ENCODE results near the gene C4orf33.

Gene C4orf33

DNA sequence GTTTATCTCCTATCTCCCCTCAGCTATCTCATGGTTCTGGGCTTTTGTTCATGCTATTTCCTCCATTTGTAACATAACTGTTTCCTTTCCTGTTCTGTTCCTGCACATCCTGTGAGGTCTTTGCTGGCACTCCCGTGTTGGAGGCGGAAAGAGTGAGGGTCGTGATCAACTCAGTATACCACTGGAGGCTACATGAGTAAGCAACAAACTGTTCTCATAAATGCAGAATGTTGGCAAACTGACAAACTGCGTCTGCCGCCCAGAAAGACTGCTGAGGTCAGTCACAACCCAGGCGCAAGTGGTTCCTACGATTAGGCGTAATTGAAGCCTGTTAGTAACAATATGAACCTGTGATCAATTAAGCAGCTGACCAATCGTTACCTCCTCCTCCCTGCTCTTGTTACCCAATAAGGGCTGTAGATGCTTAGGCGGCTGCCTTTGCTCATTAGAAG lies 48.8 kb downstream of the C4orf33 start:
- no peak overlapping the region for H2BK12ac ChIP-seq (ENCODE audit: low read length in 2 of 2)
- no peaks in the 10 kb centered on the region for H3K9me3 ChIP-seq (ENCODE audit: control insufficient read depth, low read length)
- H3K4me3 ChIP-seq (ENCODE audit: insufficient read depth in 1 of 2, low read depth in 1 of 2, low read length in 2 of 2) = no peak overlapping the region
- no peak overlapping the region for H3K18ac ChIP-seq (ENCODE audit: low read depth in 1 of 2, low read length in 2 of 2)
- H4K91ac ChIP-seq (ENCODE audit: low read length) = no peak overlapping the region
- H3K27me3 ChIP-seq (ENCODE audit: control insufficient read depth in 1 of 2, insufficient read depth in 1 of 2, low read length in 2 of 2) = no peaks in the 10 kb centered on the region
- H2AK5ac ChIP-seq (ENCODE audit: low read length, severe bottlenecking) = no peak overlapping the region
- H3K4ac ChIP-seq (ENCODE audit: low read depth in 1 of 2, low read length in 2 of 2) = no peak overlapping the region
- H3K79me1 ChIP-seq (replicated peaks; ENCODE audit: low read length, poor library complexity, severe bottlenecking) = no peaks in the 10 kb centered on the region
- no peaks in the 10 kb centered on the region for H3K4me1 ChIP-seq (ENCODE audit: control insufficient read depth, insufficient read depth, low read depth, low read length)
- H4K8ac ChIP-seq (ENCODE audit: low read length) = no peak overlapping the region
- no peak overlapping the region for H2BK15ac ChIP-seq (ENCODE audit: low read depth, poor library complexity, severe bottlenecking)
- no peak overlapping the region for H3K4me2 ChIP-seq (ENCODE audit: low read length, poor library complexity, severe bottlenecking)
- H3K23ac ChIP-seq (ENCODE audit: low read length in 2 of 2) = no peak overlapping the region
- H3K27ac ChIP-seq (ENCODE audit: low read length, poor library complexity, severe bottlenecking) = no peak overlapping the region
- no peaks in the 10 kb centered on the region for H3K36me3 ChIP-seq (ENCODE audit: control insufficient read depth in 1 of 2, insufficient read depth in 2 of 2, low read depth in 1 of 2, low read length in 2 of 2)
- no peak overlapping the region for H2BK5ac ChIP-seq (ENCODE audit: low read depth, low read length, poor library complexity, severe bottlenecking)
- WGBS = 87% methylated on average over 9 of the region's 10 CpGs
- no peak overlapping the region for H2BK120ac ChIP-seq (ENCODE audit: low read depth, low read length)
- no peak overlapping the region for H2AFZ ChIP-seq (ENCODE audit: low read depth, low read length)
- no peak overlapping the region for H3K9ac ChIP-seq (ENCODE audit: low read length)
- no peak for DNase-seq
- no peak overlapping the region for H3K14ac ChIP-seq (ENCODE audit: low read length in 2 of 2)

- Histone ChIP-seq H3K9me3 (ENCODE audit: control insufficient read depth, low read length) (no peaks in the 10 kb centered on the region), H3K9ac (ENCODE audit: low read length) (no peak overlapping the region), H3K4me2 (ENCODE audit: low read length, poor library complexity, severe bottlenecking) (no peak overlapping the region), H2BK12ac (ENCODE audit: low read length in 2 of 2) (no peak overlapping the region), H3K23ac (ENCODE audit: low read length in 2 of 2) (no peak overlapping the region), H2BK120ac (ENCODE audit: low read depth, low read length) (no peak overlapping the region), H3K4ac (ENCODE audit: low read depth in 1 of 2, low read length in 2 of 2) (no peak overlapping the region), H2AFZ (ENCODE audit: low read depth, low read length) (no peak overlapping the region), H2AK5ac (ENCODE audit: low read length, severe bottlenecking) (no peak overlapping the region), H2BK15ac (ENCODE audit: low read depth, poor library complexity, severe bottlenecking) (no peak overlapping the region), H3K18ac (ENCODE audit: low read depth in 1 of 2, low read length in 2 of 2) (no peak overlapping the region), H4K91ac (ENCODE audit: low read length) (no peak overlapping the region), H3K79me1 (replicated peaks; ENCODE audit: low read length, poor library complexity, severe bottlenecking) (no peaks in the 10 kb centered on the region), H4K8ac (ENCODE audit: low read length) (no peak overlapping the region), H3K27me3 (ENCODE audit: control insufficient read depth in 1 of 2, insufficient read depth in 1 of 2, low read length in 2 of 2) (peaks cover 0 to 2% of the 10 kb centered on the region in 2 experiments), H3K14ac (ENCODE audit: low read length in 2 of 2) (no peak overlapping the region), H3K4me1 (ENCODE audit: control insufficient read depth, insufficient read depth, low read depth, low read length) (no peaks in the 10 kb centered on the region), H2BK5ac (ENCODE audit: low read depth, low read length, poor library complexity, severe bottlenecking) (no peak overlapping the region), H3K27ac (ENCODE audit: low read length, poor library complexity, severe bottlenecking) (no peak overlapping the region), H3K36me3 (ENCODE audit: control insufficient read depth in 1 of 2, insufficient read depth in 2 of 2, low read depth in 1 of 2, low read length in 2 of 2) (no peaks in the 10 kb centered on the region), H3K4me3 (ENCODE audit: insufficient read depth in 1 of 2, low read depth in 1 of 2, low read length in 2 of 2) (no peak overlapping the region)
- 98% methylated on average over 3 of the region's 5 CpGs for WGBS
- peak; percentile 3 for DNase-seq
These were observed 49.3 kb downstream of the C4orf33 start for GRCh38 chr4:129145222-129145730.

DNA sequence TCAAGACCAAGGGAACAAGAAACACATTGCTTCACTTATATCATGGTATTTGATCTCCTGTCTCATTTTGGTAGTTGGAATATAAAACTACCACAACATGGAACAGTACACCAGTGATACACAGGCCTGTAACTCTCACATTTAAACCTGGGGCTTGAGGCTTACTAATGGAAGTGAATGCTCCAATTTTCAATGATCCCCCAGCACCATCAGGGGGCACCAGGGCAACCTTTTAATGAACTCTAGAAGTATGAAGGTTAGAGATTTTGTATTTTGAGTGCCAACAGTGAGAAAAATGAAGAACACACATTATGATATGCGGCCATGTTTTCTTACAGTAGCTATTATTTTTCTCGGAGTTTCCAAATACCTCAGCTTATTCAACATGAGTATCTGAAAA lies 50.7 kb downstream of the C4orf33 start:
- Histone ChIP-seq H3K9ac (ENCODE audit: low read length) (no peak overlapping the region), H3K27ac (ENCODE audit: low read length, poor library complexity, severe bottlenecking) (no peak overlapping the region), H4K91ac (ENCODE audit: low read length) (no peak overlapping the region), H3K9me3 (ENCODE audit: control insufficient read depth, low read length) (no peaks in the 10 kb centered on the region), H3K27me3 (ENCODE audit: control insufficient read depth in 1 of 2, insufficient read depth in 1 of 2, low read length in 2 of 2) (peaks cover 0 to 6% of the 10 kb centered on the region in 2 experiments), H2AK5ac (ENCODE audit: low read length, severe bottlenecking) (no peak overlapping the region), H3K36me3 (ENCODE audit: control insufficient read depth in 1 of 2, insufficient read depth in 2 of 2, low read depth in 1 of 2, low read length in 2 of 2) (no peaks in the 10 kb centered on the region), H4K8ac (ENCODE audit: low read length) (no peak overlapping the region), H2BK120ac (ENCODE audit: low read depth, low read length) (no peak overlapping the region), H3K79me1 (replicated peaks; ENCODE audit: low read length, poor library complexity, severe bottlenecking) (no peaks in the 10 kb centered on the region), H2AFZ (ENCODE audit: low read depth, low read length) (no peak overlapping the region), H2BK15ac (ENCODE audit: low read depth, poor library complexity, severe bottlenecking) (no peak overlapping the region), H3K18ac (ENCODE audit: low read depth in 1 of 2, low read length in 2 of 2) (no peak overlapping the region), H3K4ac (ENCODE audit: low read depth in 1 of 2, low read length in 2 of 2) (no peak overlapping the region), H3K4me1 (ENCODE audit: control insufficient read depth, insufficient read depth, low read depth, low read length) (no peaks in the 10 kb centered on the region), H3K4me2 (ENCODE audit: low read length, poor library complexity, severe bottlenecking) (no peak overlapping the region), H2BK12ac (ENCODE audit: low read length in 2 of 2) (no peak overlapping the region), H3K23ac (ENCODE audit: low read length in 2 of 2) (no peak overlapping the region), H3K14ac (ENCODE audit: low read length in 2 of 2) (no peak overlapping the region), H3K4me3 (ENCODE audit: insufficient read depth in 1 of 2, low read depth in 1 of 2, low read length in 2 of 2) (no peak overlapping the region), H2BK5ac (ENCODE audit: low read depth, low read length, poor library complexity, severe bottlenecking) (no peak overlapping the region)
- no CpG with 5 or more reads among the region's 2 CpGs for WGBS
- no peak for DNase-seq

DNA sequence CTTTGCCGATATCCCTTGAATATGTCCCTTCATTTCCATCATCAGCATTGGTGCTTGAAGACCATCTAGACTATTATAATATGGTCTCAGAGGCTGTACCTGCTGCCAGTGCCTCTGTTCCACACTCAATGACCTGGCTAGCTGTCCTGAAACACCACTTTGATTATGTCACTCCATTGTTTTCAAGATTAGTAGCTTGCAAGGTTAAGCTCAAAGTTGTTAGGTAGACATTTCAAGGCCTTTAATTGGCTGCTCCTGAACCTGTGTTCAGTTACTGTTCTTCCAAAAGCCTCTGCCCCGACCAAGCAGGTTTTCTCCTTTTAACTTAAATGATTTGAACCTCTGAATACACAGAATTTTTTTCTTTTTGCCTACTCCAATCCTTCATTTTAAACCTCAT lies 52.9 kb downstream of the C4orf33 start:
- Histone ChIP-seq H3K9ac (ENCODE audit: low read length) (no peak overlapping the region), H4K91ac (ENCODE audit: low read length) (no peak overlapping the region), H3K4me2 (ENCODE audit: low read length, poor library complexity, severe bottlenecking) (no peak overlapping the region), H2AFZ (ENCODE audit: low read depth, low read length) (no peak overlapping the region), H2BK120ac (ENCODE audit: low read depth, low read length) (no peak overlapping the region), H3K18ac (ENCODE audit: low read depth in 1 of 2, low read length in 2 of 2) (no peak overlapping the region), H3K36me3 (ENCODE audit: control insufficient read depth in 1 of 2, insufficient read depth in 2 of 2, low read depth in 1 of 2, low read length in 2 of 2) (no peaks in the 10 kb centered on the region), H3K27ac (ENCODE audit: low read length, poor library complexity, severe bottlenecking) (no peak overlapping the region), H3K9me3 (ENCODE audit: control insufficient read depth, low read length) (no peaks in the 10 kb centered on the region), H4K8ac (ENCODE audit: low read length) (no peak overlapping the region), H3K4me1 (ENCODE audit: control insufficient read depth, insufficient read depth, low read depth, low read length) (no peaks in the 10 kb centered on the region), H3K79me1 (replicated peaks; ENCODE audit: low read length, poor library complexity, severe bottlenecking) (no peaks in the 10 kb centered on the region), H2BK5ac (ENCODE audit: low read depth, low read length, poor library complexity, severe bottlenecking) (no peak overlapping the region), H3K4ac (ENCODE audit: low read depth in 1 of 2, low read length in 2 of 2) (no peak overlapping the region), H2AK5ac (ENCODE audit: low read length, severe bottlenecking) (no peak overlapping the region), H3K23ac (ENCODE audit: low read length in 2 of 2) (no peak overlapping the region), H2BK15ac (ENCODE audit: low read depth, poor library complexity, severe bottlenecking) (no peak overlapping the region), H3K27me3 (ENCODE audit: control insufficient read depth in 1 of 2, insufficient read depth in 1 of 2, low read length in 2 of 2) (peaks cover 0 to 6% of the 10 kb centered on the region in 2 experiments), H3K14ac (ENCODE audit: low read length in 2 of 2) (no peak overlapping the region), H2BK12ac (ENCODE audit: low read length in 2 of 2) (no peak overlapping the region), H3K4me3 (ENCODE audit: insufficient read depth in 1 of 2, low read depth in 1 of 2, low read length in 2 of 2) (no peak overlapping the region)
- WGBS = 81% methylated on average over 2 of the region's 2 CpGs
- no peak for DNase-seq

Data from mesenchymal stem cell (in vitro differentiated cells and primary cell).